ENCODE results near the gene SLC2A3.
"Not testable (repeated sequence)": the region's sequence is repeated elsewhere in the genome, so short reads cannot be mapped to it uniquely, and the experiment has no call there.

Gene SLC2A3

GRCh38 chr12:7929083-7929792 lies 6.7 kb downstream of the SLC2A3 start:
- in situ Hi-C loops (cut with MboI; ENCODE audit: low sequenced_read_pairs, unreplicated experiment), result no loop called here
- no peak for DNase-seq (ENCODE audit: low spot score)
- TF ChIP-seq CTCF (IDR thresholded peaks at IDR 0.05; ENCODE audit: borderline replicate concordance, control extremely low read depth, extremely low read depth, insufficient read depth, missing control alignments), result no peak

GRCh38 chr12:7927470-7927869 lies 8.5 kb downstream of the SLC2A3 start:
- DNase-seq (ENCODE audit: low spot score), result no peak
- in situ Hi-C loops (cut with MboI; ENCODE audit: low sequenced_read_pairs, unreplicated experiment), result no loop called here
- TF ChIP-seq CTCF (IDR thresholded peaks at IDR 0.05; ENCODE audit: borderline replicate concordance, control extremely low read depth, extremely low read depth, insufficient read depth, missing control alignments), result no peak

GRCh38 chr12:7926068-7926666 lies 9.8 kb downstream of the SLC2A3 start:
- in situ Hi-C loops (cut with MboI; ENCODE audit: low sequenced_read_pairs, unreplicated experiment); DNase-seq (ENCODE audit: low spot score): not testable (repeated sequence)

GRCh38 chr12:7923241-7924236 lies 12.4 kb downstream of the SLC2A3 start:
- in situ Hi-C loops (cut with MboI; ENCODE audit: low sequenced_read_pairs, unreplicated experiment), result no loop called here
- no peak for TF ChIP-seq CTCF (IDR thresholded peaks at IDR 0.05; ENCODE audit: borderline replicate concordance, control extremely low read depth, extremely low read depth, insufficient read depth, missing control alignments)
- DNase-seq (ENCODE audit: low spot score), result no peak

- DNase-seq (ENCODE audit: low spot score); in situ Hi-C loops (cut with MboI; ENCODE audit: low sequenced_read_pairs, unreplicated experiment): not testable (repeated sequence)
Observed at GRCh38 chr12:7921181-7921580, 14.8 kb downstream of the SLC2A3 start.

DNA sequence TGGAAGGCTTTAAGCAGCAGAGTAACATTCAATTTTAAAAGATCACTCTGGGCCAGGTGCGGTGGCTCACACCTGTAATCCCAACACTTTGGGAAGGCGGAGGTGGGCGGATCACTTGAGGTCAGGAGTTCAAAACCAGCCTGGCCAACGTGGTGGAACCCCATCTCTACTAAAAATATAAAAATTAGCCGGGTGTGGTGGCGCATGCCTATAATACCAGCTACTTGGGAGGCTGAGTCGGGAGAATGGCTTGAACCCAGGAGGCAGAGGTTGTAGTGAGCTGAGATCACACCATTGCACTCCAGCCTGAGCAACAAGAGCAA lies 17.8 kb downstream of the SLC2A3 start:
- DNase-seq (ENCODE audit: low spot score); in situ Hi-C loops (cut with MboI; ENCODE audit: low sequenced_read_pairs, unreplicated experiment): not testable (repeated sequence)

- no peak for DNase-seq (ENCODE audit: low spot score)
- in situ Hi-C loops (cut with MboI; ENCODE audit: low sequenced_read_pairs, unreplicated experiment), result no loop called here
- TF ChIP-seq CTCF (IDR thresholded peaks at IDR 0.05; ENCODE audit: borderline replicate concordance, control extremely low read depth, extremely low read depth, insufficient read depth, missing control alignments), result no peak
Observed at GRCh38 chr12:7917392-7918267, 18.4 kb downstream of the SLC2A3 start.

Measured in GM13976 (cell line).